Peyer's patch (tissue), 4 donors: ENCODE data around the gene RNF123. TPM values are rescaled to one million over a fixed set of nuclear protein-coding genes. Genes with fewer than 3 reads are reported as not detected.
A peak's percentile ranks its signal among the peaks of the same experiment; 100 is the strongest.
"Not testable (repeated sequence)": the region's sequence is repeated elsewhere in the genome, so short reads cannot be mapped to it uniquely, and the experiment has no call there.

Experiments used
- DNase-seq, 3 donors: peaks; one replicate each; pipeline ENCODE4 v3.0.0-alpha.2; 2017 to 2019
- H3K27ac ChIP-seq, 4 donors: fragments of 200-600 bp; sonication (generic); one replicate each; pipeline ENCODE4 v1.5.1; 2016 to 2019
- H3K27me3 ChIP-seq, 2 donors: fragments of 200-600 bp; sonication (generic); one replicate each; pipeline ENCODE4 v1.5.1; 2019
- H3K36me3 ChIP-seq, 3 donors: fragments of 200-600 bp; sonication (generic); one replicate each; pipeline ENCODE4 v1.5.1; 2016 to 2019
- H3K4me1 ChIP-seq, 4 donors: fragments of 200-600 bp; sonication (generic); one replicate each; pipeline ENCODE4 v1.5.1; 2016 to 2019
- H3K4me3 ChIP-seq, 4 donors: fragments of 200-600 bp; sonication (generic); 1 replicate in 3 of 4; 2 replicates in 1 of 4; pipeline ENCODE4 v1.5.1; 2016 to 2019; ENCODE audit warnings: mild to moderate bottlenecking in 1 of 4
- H3K9me3 ChIP-seq, 4 donors: fragments of 200-600 bp; sonication (generic); one replicate each; pipeline ENCODE4 v1.5.1; 2016 to 2019; ENCODE audit warnings: mild to moderate bottlenecking in 1 of 4
- CTCF ChIP-seq, 6 experiments: fragments of 450-650 bp in 4 of 6; fragments of 200-600 bp in 2 of 6; sonication (generic) in 1 of 6; IDR thresholded peaks; one replicate each; pipeline ENCODE4 v1.5.1; 2017 to 2019; ENCODE audit warnings: antibody characterized with exemption in 6 of 6, mild to moderate bottlenecking in 3 of 6, moderate library complexity in 1 of 6
- POLR2A ChIP-seq, 2 donors: fragments of 450-650 bp; IDR thresholded peaks; one replicate each; pipeline ENCODE4 v1.5.1; 2017; ENCODE audit warnings: antibody characterized with exemption in 2 of 2, mild to moderate bottlenecking in 2 of 2, moderate library complexity in 2 of 2
- total RNA-seq, 4 donors: library from RNA; depleted of rRNA; stranded (reverse); fragments of >200 nt; gene quantifications; one replicate each; pipeline ENCODE4 v1.1.0, GENCODE V29; 2016

RNF123 gene
- total RNA-seq, 4 donors from 2014 or later = 74.3 to 101 (median 84.3) TPM

DNA sequence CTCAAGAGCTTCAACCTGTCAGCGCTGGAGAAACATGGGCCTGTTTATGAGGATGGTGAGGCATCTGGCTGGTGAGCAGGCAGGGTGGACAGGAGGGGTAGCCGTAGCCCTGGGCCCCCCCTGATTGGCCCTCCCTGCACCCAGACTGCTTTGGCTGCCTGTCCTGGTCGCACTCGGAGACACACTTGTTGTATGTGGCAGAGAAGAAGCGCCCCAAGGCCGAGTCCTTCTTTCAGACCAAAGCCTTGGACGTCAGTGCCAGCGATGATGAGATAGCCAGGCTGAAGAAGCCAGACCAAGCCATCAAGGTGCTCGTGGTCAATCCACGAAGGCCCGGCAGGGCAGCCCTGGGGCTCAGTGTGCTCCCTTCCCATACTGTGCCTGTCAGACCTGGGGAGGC, 13.4 kb upstream of the RNF123 start:
- TF ChIP-seq CTCF (IDR thresholded peaks at IDR 0.05) (no peak), POLR2A (IDR thresholded peaks at IDR 0.05) (no peak)
- Histone ChIP-seq H3K27me3 (no peaks in the 10 kb centered on the region), H3K36me3 (peaks cover 0 to 54% (median 0%) of the 10 kb centered on the region in 3 donors), H3K27ac (no peak overlapping the region), H3K4me1 (peaks cover 0 to 17% (median 6%) of the 10 kb centered on the region in 4 donors), H3K4me3 (no peak overlapping the region), H3K9me3 (no peaks in the 10 kb centered on the region)
- no peak for DNase-seq

GRCh38 chr3:49680493-49681231, 8.7 kb upstream of the RNF123 start:
- no peak for TF ChIP-seq CTCF (IDR thresholded peaks at IDR 0.05)
- TF ChIP-seq POLR2A (IDR thresholded peaks at IDR 0.05) = no peak
- H3K4me1 ChIP-seq = peaks cover 0 to 1% (median 0%) of the 10 kb centered on the region in 4 donors
- H3K27ac ChIP-seq = no peak overlapping the region
- no peak for DNase-seq
- H3K36me3 ChIP-seq = peaks cover 0 to 88% (median 0%) of the 10 kb centered on the region in 3 donors
- no peaks in the 10 kb centered on the region for H3K27me3 ChIP-seq
- H3K4me3 ChIP-seq = no peak overlapping the region
- H3K9me3 ChIP-seq = no peaks in the 10 kb centered on the region

DNA sequence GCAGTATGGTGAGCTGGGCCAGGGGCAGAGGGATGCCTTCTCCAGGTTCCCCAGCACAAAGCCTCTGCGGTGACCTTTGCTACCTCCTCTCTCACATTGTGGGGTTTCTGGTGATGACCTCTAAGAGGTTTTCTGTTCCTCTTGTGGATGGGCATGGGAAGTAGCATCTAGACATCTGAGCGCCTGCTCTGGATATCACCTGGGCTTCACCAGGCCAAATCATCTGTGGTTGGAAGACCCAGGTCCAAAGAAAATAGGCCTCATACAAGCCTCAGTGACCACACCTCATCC, 8.2 kb upstream of the RNF123 start:
- Histone ChIP-seq H3K4me3 (no peak overlapping the region), H3K4me1 (peaks cover 0 to under 1% (median 0%) of the 10 kb centered on the region in 4 donors), H3K36me3 (peaks cover 0 to 83% (median 0%) of the 10 kb centered on the region in 3 donors), H3K9me3 (no peaks in the 10 kb centered on the region), H3K27me3 (no peaks in the 10 kb centered on the region), H3K27ac (no peak overlapping the region)
- no peak for DNase-seq
- TF ChIP-seq POLR2A (IDR thresholded peaks at IDR 0.05) (no peak), CTCF (IDR thresholded peaks at IDR 0.05) (no peak)

GRCh38 chr3:49681543-49681942, 7.8 kb upstream of the RNF123 start:
- no peak for TF ChIP-seq POLR2A (IDR thresholded peaks at IDR 0.05)
- no peak for TF ChIP-seq CTCF (IDR thresholded peaks at IDR 0.05)
- no peaks in the 10 kb centered on the region for H3K27me3 ChIP-seq
- H3K36me3 ChIP-seq = peaks cover 0 to 79% (median 0%) of the 10 kb centered on the region in 3 donors
- no peaks in the 10 kb centered on the region for H3K9me3 ChIP-seq
- H3K4me1 ChIP-seq = peaks cover 0 to 4% (median 0%) of the 10 kb centered on the region in 4 donors
- H3K27ac ChIP-seq = no peak overlapping the region
- no peak for DNase-seq
- H3K4me3 ChIP-seq = no peak overlapping the region

- H3K27ac ChIP-seq = no peak overlapping the region
- H3K36me3 ChIP-seq = peaks cover 0 to 63% (median 0%) of the 10 kb centered on the region in 3 donors
- peaks cover 0 to 12% (median 0%) of the 10 kb centered on the region in 4 donors for H3K4me1 ChIP-seq
- TF ChIP-seq POLR2A (IDR thresholded peaks at IDR 0.05) (no peak), CTCF (IDR thresholded peaks at IDR 0.05) (no peak)
- no peak for DNase-seq
- no peaks in the 10 kb centered on the region for H3K27me3 ChIP-seq
- H3K4me3 ChIP-seq = no peak overlapping the region
- H3K9me3 ChIP-seq = no peaks in the 10 kb centered on the region
Measured at GRCh38 chr3:49683162-49683561, 6.2 kb upstream of the RNF123 start.

GRCh38 chr3:49684453-49684852, 4.9 kb upstream of the RNF123 start:
- Histone ChIP-seq H3K4me1 (peaks cover 0 to 20% (median 1%) of the 10 kb centered on the region in 4 donors), H3K36me3 (peaks cover 0 to 50% (median 0%) of the 10 kb centered on the region in 3 donors)
- H3K9me3 ChIP-seq, H3K4me3 ChIP-seq, H3K27me3 ChIP-seq, DNase-seq, H3K27ac ChIP-seq: not testable (repeated sequence)

DNA sequence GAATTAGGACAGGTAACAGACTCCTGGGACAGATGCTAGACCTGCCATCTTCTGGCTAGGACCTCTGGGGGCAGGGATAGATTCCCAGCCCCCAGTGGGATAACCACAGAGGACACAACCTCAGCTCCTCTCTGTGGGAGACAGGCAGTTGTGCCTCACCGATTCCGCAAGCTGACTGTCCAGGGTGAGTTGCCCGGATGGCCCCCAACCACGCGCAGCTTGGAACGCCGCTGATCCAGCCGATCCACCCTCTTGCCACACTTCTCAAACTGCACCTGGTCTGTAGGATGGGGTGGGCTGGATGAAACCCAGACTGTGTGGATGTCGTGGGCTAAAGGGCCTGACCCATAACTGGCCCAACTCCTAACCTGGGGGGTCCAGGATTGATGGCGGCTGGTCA, 4.3 kb upstream of the RNF123 start:
- not testable (repeated sequence) for DNase-seq, H3K4me3 ChIP-seq, H3K9me3 ChIP-seq, H3K27me3 ChIP-seq, H3K27ac ChIP-seq
- peaks cover 0 to 23% (median 3%) of the 10 kb centered on the region in 4 donors for H3K4me1 ChIP-seq
- H3K36me3 ChIP-seq = peaks cover 0 to 43% (median 0%) of the 10 kb centered on the region in 3 donors

DNA sequence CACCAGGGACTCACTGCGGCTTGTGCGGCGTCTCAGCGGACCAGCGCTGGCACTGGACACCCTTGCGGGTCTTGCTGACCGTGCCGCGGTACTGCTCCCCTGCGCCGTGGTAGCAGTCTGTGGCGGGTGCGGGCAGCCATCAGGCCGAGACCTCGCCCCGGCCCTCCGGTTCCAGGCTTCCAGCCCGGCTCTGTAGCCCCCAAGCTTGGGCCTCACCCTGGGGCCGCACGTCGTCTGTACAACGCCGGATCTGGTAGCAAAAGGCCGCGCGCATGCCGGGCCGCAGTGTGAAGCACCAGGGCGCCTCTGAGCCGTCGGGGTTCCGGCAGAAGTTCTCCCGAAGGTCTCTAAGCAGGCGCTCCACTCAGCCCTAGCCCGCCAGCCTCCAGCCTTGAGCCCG, 3.5 kb upstream of the RNF123 start:
- peaks cover 0 to 30% (median 5%) of the 10 kb centered on the region in 4 donors for H3K4me1 ChIP-seq
- H3K27ac ChIP-seq, H3K27me3 ChIP-seq, DNase-seq, H3K9me3 ChIP-seq: not testable (repeated sequence)
- H3K36me3 ChIP-seq = peaks cover 0 to 36% (median 0%) of the 10 kb centered on the region in 3 donors
- H3K4me3 ChIP-seq = peak overlapping the region in 2 of 4 donors; percentile 51 to 57

GRCh38 chr3:49686346-49686745, 3.0 kb upstream of the RNF123 start:
- Histone ChIP-seq H3K36me3 (peaks cover 0 to 31% (median 0%) of the 10 kb centered on the region in 3 donors), H3K27ac (peak overlapping the region in 2 of 4 donors; percentile 35 to 60), H3K4me1 (peaks cover 0 to 35% (median 7%) of the 10 kb centered on the region in 4 donors), H3K4me3 (peak overlapping the region; percentile 18 to 57 (median 43))
- not testable (repeated sequence) for H3K27me3 ChIP-seq, H3K9me3 ChIP-seq
- peak; percentile 32 to 79 (median 77) for DNase-seq
